ENCODE data around the gene PPP1CB. TPM values are rescaled to one million over a fixed set of nuclear protein-coding genes. Genes with fewer than 3 reads are reported as not detected.
"Not testable (repeated sequence)": the region's sequence is repeated elsewhere in the genome, so short reads cannot be mapped to it uniquely, and the experiment has no call there.

The PPP1CB gene
- polyA plus RNA-seq, 4 donors: 161 to 225 (median 191) TPM

GRCh38 chr2:28742619-28743018, 9.0 kb upstream of the PPP1CB start:
- not testable (repeated sequence) for DNase-seq (ENCODE audit: low read depth in 4 of 4, low spot score in 3 of 4)

- no peak for DNase-seq (ENCODE audit: low read depth in 4 of 4, low spot score in 3 of 4)
Observed at GRCh38 chr2:28745225-28745624, 6.4 kb upstream of the PPP1CB start.

DNA sequence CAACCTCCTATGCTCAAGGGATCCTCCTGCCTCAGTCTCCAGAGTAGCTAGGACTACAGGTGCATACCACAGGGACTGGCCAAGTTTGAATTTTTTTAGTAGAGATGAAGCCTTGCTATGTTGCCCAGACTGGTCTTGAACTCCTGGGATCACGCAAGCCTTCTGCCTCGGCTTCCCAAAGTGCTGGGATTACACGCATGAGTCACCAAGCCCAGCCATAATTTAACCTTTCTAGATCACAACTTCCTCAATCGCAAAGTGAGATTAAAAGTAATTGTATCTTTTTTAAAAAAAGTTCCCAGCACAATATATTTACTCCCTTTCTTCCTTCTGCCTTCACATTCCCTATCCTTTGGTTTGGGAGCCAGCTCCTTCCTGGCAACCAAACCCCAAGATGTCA, 5.8 kb upstream of the PPP1CB start:
- no peak for DNase-seq (ENCODE audit: low read depth in 4 of 4, low spot score in 3 of 4)

DNA sequence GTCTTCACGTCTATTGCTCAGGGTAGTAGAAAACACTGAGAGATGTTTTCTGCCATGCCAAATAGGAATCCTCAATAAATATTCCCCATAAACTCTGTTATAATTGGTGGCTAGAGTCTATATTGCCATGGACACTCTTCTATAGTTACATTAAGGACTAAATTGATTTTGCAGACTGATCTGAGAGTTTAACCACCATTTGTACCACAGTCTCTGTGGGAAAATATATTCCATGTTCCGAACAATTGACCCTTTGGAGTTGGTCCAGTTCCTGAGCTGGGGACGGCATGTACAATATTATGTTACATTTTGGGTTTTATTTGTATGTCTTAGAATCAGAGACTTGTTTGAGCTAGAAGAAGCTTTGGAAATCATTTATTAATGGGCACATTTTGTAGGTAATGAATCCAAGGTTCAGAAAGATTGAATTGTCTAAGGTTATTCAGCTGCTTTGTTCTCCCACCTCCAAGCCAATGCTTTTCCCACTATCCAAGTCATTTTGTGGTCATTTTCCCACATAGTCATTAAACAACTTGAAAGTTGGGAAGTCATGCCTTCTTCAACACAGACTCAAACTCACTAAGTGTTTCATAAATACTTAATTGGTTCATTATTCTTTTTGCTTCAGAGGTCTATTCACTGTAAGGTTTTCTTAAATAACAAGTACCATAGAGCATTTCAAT, 5.1 kb upstream of the PPP1CB start:
- DNase-seq (ENCODE audit: low read depth in 4 of 4, low spot score in 3 of 4): no peak

GRCh38 chr2:28747714-28748113, 3.9 kb upstream of the PPP1CB start:
- no peak for DNase-seq (ENCODE audit: low read depth in 4 of 4, low spot score in 3 of 4)

- DNase-seq (ENCODE audit: low read depth in 4 of 4, low spot score in 3 of 4): no peak
Observed at GRCh38 chr2:28748176-28748575, 3.5 kb upstream of the PPP1CB start.

DNA sequence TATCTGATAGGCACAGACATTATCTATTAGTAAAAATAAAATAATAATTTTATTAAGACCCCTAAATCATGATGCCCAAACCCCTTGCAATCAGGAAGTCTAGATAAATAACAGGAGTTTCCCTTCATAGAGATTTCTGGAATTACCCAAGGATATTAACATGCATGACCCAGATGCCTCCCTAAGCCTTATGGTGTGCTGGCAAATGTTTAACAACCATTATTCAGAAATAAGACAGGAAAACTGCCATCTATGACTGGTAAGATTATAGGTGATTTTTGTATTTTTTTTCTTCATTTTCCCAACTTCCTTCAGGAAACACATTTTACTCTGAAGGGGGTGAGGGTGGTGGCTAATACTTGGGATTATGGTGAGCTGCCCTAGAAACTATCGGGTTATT, 2.7 kb upstream of the PPP1CB start:
- DNase-seq (ENCODE audit: low read depth in 4 of 4, low spot score in 3 of 4): no peak

GRCh38 chr2:28749526-28749925, 2.1 kb upstream of the PPP1CB start:
- DNase-seq (ENCODE audit: low read depth in 4 of 4, low spot score in 3 of 4): no peak

- peak in 3 of 4 donors; percentile 16 to 25 (median 22) for DNase-seq (ENCODE audit: low read depth in 4 of 4, low spot score in 3 of 4)
Observed at GRCh38 chr2:28750316-28751251, 1.0 kb upstream of the PPP1CB start.

GRCh38 chr2:28751956-28752630, 463 bp downstream of the PPP1CB start:
- DNase-seq (ENCODE audit: low read depth in 4 of 4, low spot score in 3 of 4): peak in 1 of 4 donors; percentile 16

- DNase-seq (ENCODE audit: low read depth in 4 of 4, low spot score in 3 of 4): peak in 2 of 4 donors; percentile 26 to 41
Observed at GRCh38 chr2:28752631-28753376, 1.2 kb downstream of the PPP1CB start.

DNA sequence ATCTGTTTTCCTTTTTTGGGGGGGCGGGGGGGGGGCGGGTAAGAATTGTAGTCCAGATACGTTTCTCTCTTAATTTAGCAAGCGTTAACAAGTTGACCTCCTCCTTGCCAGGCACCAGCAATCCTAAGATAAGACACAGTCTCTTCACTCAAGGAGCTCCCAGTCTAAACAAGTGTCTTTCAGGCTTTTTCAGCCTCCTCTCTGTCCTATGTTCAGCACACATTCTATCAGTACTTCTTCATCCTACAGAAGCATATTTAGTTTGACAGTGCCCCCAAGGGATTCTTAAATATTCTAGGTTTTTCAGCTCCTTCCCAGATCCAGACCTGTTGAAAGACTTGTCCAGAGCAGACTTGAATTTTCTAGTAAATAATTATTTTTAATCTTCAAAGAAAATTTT, 2.7 kb downstream of the PPP1CB start:
- DNase-seq (ENCODE audit: low read depth in 4 of 4, low spot score in 3 of 4): no peak

DNA sequence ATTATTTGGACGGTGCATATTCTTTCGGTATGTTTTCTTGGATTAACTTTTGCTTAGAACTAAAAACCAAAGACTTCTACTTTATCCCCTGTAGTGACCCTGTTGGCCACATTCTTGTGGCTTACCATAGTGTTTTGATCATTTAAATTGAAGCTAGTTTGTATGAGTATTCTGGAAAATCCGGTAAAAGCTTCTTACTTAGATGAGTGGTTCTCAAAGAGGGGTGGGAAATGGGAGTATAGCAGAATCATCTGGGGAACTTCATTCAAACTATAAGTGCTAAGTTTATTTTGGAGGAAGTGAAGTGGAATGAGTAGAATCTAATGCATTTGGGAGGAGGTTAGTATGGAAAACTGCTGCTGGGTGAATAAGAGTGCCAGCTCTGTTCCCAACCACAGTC, 3.8 kb downstream of the PPP1CB start:
- no peak for DNase-seq (ENCODE audit: low read depth in 4 of 4, low spot score in 3 of 4)

GRCh38 chr2:28758459-28758858, 6.8 kb downstream of the PPP1CB start:
- no peak for DNase-seq (ENCODE audit: low read depth in 4 of 4, low spot score in 3 of 4)

GRCh38 chr2:28761420-28761819, 9.8 kb downstream of the PPP1CB start:
- DNase-seq (ENCODE audit: low read depth in 4 of 4, low spot score in 3 of 4): no peak

GRCh38 chr2:28764909-28765711, 13.5 kb downstream of the PPP1CB start:
- DNase-seq (ENCODE audit: low read depth in 4 of 4, low spot score in 3 of 4): no peak

- DNase-seq (ENCODE audit: low read depth in 4 of 4, low spot score in 3 of 4): no peak
Observed at GRCh38 chr2:28766070-28766469, 14.4 kb downstream of the PPP1CB start.

GRCh38 chr2:28767337-28767736, 15.7 kb downstream of the PPP1CB start:
- DNase-seq (ENCODE audit: low read depth in 4 of 4, low spot score in 3 of 4): no peak

DNA sequence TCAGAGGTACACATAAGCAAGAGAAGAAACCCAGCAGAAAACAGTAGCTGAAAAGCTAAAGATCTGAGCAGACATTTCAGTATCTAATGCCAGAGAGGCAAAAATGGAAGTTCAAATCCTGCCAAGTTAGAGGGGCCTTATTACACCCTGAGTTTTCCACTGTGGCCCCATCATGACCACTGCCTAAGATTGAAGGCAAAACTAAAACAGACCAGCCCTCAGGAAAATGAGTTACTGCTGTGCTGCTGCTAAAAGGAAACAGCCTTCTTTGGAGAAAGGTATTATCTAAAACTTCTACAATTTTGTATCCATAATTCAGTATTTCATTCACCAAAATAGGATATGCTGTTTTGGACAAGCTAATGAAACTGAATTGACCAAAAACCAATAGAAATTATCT, 16.8 kb downstream of the PPP1CB start:
- DNase-seq (ENCODE audit: low read depth in 4 of 4, low spot score in 3 of 4): no peak

- DNase-seq (ENCODE audit: low read depth in 4 of 4, low spot score in 3 of 4): no peak
Observed at GRCh38 chr2:28768952-28769351, 17.3 kb downstream of the PPP1CB start.
